ENCODE results near the gene PHACTR3.

PHACTR3 gene

DNA sequence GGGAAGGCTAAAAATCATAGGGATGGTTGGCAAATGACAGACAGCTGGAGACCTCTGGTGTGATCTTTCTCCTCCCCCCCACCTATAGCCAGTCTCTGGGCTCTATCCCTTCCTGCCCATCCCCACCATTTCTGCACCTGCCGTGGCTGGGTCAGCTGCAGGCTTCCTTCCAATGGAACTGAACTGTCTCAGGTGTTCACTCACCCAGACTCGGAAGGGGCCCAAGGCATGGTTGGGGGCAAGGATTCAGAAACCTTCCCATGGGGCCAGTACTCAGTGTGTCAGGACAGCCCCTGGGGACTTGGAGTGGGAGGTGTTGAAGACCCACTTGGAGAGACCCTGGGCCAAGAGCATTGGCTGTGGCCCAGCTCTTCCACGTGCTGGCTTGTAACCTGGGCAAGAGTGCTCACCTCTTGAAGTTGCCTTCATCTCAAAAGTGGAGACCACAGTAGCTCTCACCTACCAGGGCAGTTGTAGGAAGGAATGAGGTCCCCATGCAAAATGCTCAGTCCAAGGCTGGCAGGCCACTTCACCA is 1.7 kb upstream of the PHACTR3 start:
- DNase-seq (ENCODE audit: low read depth): no peak
- no peak overlapping the region for H3K4me3 ChIP-seq (ENCODE audit: low read depth, low read length)
- TF ChIP-seq, protein P1, sequence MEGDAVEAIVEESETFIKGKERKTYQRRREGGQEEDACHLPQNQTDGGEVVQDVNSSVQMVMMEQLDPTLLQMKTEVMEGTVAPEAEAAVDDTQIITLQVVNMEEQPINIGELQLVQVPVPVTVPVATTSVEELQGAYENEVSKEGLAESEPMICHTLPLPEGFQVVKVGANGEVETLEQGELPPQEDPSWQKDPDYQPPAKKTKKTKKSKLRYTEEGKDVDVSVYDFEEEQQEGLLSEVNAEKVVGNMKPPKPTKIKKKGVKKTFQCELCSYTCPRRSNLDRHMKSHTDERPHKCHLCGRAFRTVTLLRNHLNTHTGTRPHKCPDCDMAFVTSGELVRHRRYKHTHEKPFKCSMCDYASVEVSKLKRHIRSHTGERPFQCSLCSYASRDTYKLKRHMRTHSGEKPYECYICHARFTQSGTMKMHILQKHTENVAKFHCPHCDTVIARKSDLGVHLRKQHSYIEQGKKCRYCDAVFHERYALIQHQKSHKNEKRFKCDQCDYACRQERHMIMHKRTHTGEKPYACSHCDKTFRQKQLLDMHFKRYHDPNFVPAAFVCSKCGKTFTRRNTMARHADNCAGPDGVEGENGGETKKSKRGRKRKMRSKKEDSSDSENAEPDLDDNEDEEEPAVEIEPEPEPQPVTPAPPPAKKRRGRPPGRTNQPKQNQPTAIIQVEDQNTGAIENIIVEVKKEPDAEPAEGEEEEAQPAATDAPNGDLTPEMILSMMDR (conservative IDR thresholded peaks at IDR 0.05; ENCODE audit: low read depth, low read length): no peak

DNA sequence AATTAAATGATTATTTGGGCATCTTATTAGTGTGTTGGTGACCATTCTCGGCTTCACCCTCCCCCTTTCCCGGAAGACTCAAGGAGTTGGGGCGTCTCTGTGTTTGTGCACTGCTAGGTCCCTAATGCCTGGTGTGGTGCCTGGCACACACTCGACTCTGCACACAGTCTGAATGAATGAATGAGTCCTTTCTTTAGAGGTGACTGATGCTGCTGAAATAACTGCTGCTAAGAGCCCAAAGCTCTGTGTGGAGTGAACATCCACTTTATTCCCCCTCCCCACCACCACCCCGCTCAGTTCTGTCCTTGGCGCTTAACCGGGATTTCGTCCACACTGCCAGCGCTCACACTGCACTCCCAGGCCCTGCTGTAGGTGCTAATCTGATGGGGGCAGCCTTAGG is 1.2 kb upstream of the PHACTR3 start:
- TF ChIP-seq, protein P1 (conservative IDR thresholded peaks at IDR 0.05; ENCODE audit: low read depth, low read length): no peak
- no peak for DNase-seq (ENCODE audit: low read depth)
- no peak overlapping the region for H3K4me3 ChIP-seq (ENCODE audit: low read depth, low read length)

- TF ChIP-seq, protein P1 (conservative IDR thresholded peaks at IDR 0.05; ENCODE audit: low read depth, low read length): no peak
- no peak for DNase-seq (ENCODE audit: low read depth)
Observed at GRCh38 chr20:59604741-59605600, 631 bp downstream of the PHACTR3 start.

GRCh38 chr20:59605601-59606364 is 1.4 kb downstream of the PHACTR3 start:
- no peak overlapping the region for H3K4me3 ChIP-seq (ENCODE audit: low read depth, low read length)
- DNase-seq (ENCODE audit: low read depth): no peak
- TF ChIP-seq, protein P1 (conservative IDR thresholded peaks at IDR 0.05; ENCODE audit: low read depth, low read length): no peak

More at GRCh38 chr20:59604741-59605600, 631 bp downstream of the PHACTR3 start:
- H3K4me3 ChIP-seq (ENCODE audit: low read depth, low read length): no peak overlapping the region

- no peak for DNase-seq (ENCODE audit: low read depth)
- TF ChIP-seq, protein P1 (conservative IDR thresholded peaks at IDR 0.05; ENCODE audit: low read depth, low read length): no peak
- no peak overlapping the region for H3K4me3 ChIP-seq (ENCODE audit: low read depth, low read length)
Observed at GRCh38 chr20:59606566-59606965, 2.2 kb downstream of the PHACTR3 start.

DNA sequence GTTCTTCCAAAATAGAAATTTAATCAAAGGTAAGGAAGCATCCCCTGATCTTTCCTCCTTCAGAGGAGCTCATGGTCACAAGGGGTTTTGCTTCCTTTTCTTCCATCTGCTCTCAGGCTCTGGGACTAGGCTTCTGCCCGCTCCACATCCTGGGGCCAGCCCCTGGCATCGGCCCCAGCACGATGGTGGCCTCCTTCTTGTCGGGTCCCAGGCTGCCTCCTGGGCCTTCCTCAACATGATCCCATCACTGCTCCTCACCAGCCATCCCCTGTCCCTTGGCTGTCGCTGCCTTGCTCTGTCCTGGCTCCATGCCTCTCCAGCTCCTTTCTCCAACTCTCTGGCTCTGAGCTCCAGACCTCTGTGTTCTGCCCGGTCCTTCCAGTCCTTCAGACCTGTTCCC is 4.1 kb downstream of the PHACTR3 start:
- DNase-seq (ENCODE audit: low read depth): no peak
- no peak overlapping the region for H3K4me3 ChIP-seq (ENCODE audit: low read depth, low read length)
- TF ChIP-seq, protein P1 (conservative IDR thresholded peaks at IDR 0.05; ENCODE audit: low read depth, low read length): no peak

All from choroid plexus epithelial cell (primary cell).